Body of pancreas (tissue), 4 donors: ENCODE results near the gene CA9. TPM values are rescaled to one million over a fixed set of nuclear protein-coding genes. Genes with fewer than 3 reads are reported as not detected.

Source experiments
- ATAC-seq: fragments of 150-250 bp; one replicate; pipeline ENCODE4 v1.9.1; 2016
- DNase-seq, 4 donors: peaks; one replicate each; pipeline ENCODE4 v3.0.0-alpha.2; 2019
- H3K27ac ChIP-seq, 4 donors: fragments of 200-600 bp; sonication (generic); 1 replicate in 3 of 4; 2 replicates in 1 of 4; pipeline versions ENCODE4 v1.5.1 to v1.6.1; 2016 to 2019; ENCODE audit warnings: mild to moderate bottlenecking in 1 of 4, mixed read lengths in 1 of 4, moderate library complexity in 1 of 4
- H3K27me3 ChIP-seq, 2 donors: fragments of 200-600 bp; sonication (generic); one replicate each; pipeline ENCODE4 v1.6.0; 2016; ENCODE audit warnings: mild to moderate bottlenecking in 1 of 2
- H3K36me3 ChIP-seq, 2 donors: fragments of 200-600 bp; sonication (generic); replicated peaks in 1 of 2; 2 replicates each; pipeline ENCODE4 v1.5.1; 2016; ENCODE audit warnings: low read depth in 2 of 2; ENCODE audit not compliant: insufficient read depth in 1 of 2
- H3K4me1 ChIP-seq: fragments of 200-600 bp; sonication (generic); one replicate; pipeline ENCODE4 v1.6.0; 2016
- H3K4me3 ChIP-seq, 2 donors: fragments of 200-600 bp; sonication (generic); 1 replicate in 1 of 2; 2 replicates in 1 of 2; pipeline ENCODE4 v1.5.1; 2016 to 2019
- H3K9me3 ChIP-seq, 3 donors: fragments of 200-600 bp; sonication (generic); 1 replicate in 2 of 3; 2 replicates in 1 of 3; pipeline ENCODE4 v1.5.1; 2016
- POLR2A ChIP-seq, 3 donors: fragments of 450-650 bp; IDR thresholded peaks; one replicate each; pipeline ENCODE4 v1.6.1; 2016; ENCODE audit warnings: antibody characterized with exemption in 3 of 3, mild to moderate bottlenecking in 2 of 3
- WGBS, 2 donors: methylation state at CpG; one replicate each; pipeline ENCODE4 v1.1.5; 2017; 5-methylcytosine and 5-hydroxymethylcytosine counted together
- intact Hi-C: fragments of 100-400 bp; cut with DNase I; formaldehyde crosslinking; loops from one replicate; pipeline ENCODE4 v1.15.1; 2023
- total RNA-seq, 2 donors: library from RNA; depleted of rRNA; stranded (reverse); fragments of >200 nt; gene quantifications; one replicate each; pipeline ENCODE4 v1.1.0, GENCODE V29; 2016
- TF ChIP-seq, protein P1 (sequence below), 7 experiments: fragments of 450-650 bp in 4 of 7; fragments of 200-600 bp in 3 of 7; sonication (generic) in 3 of 7; IDR thresholded peaks; one replicate each; pipeline ENCODE4 v1.5.1; 2016 to 2019; ENCODE audit warnings: antibody characterized with exemption in 7 of 7

The CA9 gene
- total RNA-seq, 2 donors from 2014 or later: 2.6 to 21.8 TPM

DNA sequence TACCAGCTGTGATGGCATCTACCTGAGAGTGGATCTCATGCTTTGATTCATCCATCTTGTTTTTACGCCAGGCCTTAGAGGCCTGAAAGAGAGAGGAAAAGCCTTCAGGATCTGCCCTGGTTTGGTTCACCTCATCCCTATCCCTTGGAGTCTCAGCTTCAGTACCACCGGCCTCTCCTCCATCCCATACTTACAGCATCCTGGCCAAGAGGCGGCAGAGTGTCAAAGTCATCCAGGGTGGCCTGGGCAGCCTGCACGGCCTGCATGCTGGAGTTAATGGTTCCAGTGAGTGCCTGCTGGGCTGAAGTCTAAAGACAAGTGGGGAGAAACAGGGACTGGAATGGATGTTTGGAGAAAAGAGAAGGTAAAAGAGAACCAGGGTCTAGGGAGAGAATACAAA, 45.8 kb downstream of the CA9 start:
- ATAC-seq: no peak
- H3K36me3 ChIP-seq: peaks cover 18 to 86% of the 10 kb centered on the region in 2 donors

DNA sequence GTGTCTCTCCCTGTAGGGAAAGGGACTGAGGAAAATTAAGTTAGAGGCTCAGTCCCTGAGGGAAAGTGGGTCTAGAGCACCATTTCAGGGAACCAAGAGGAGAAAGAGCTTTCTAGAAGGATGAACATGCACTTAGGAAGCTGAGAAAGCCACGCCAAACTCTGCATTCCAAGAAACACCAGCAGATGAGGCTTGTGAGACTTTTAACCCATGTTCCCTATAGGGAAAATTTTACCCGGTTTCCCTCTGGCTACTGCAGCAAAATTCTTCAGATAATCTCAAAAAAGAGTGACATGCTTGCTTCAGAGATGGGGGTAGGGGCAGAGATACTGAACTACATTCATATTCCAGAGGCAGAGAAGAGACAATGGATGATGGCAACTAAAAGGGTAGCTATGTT, 49.7 kb downstream of the CA9 start:
- intact Hi-C loops: no loop called here
- WGBS, 2 donors: 87 to 89% methylated on average over 2 of the region's 2 CpGs
- H3K36me3 ChIP-seq: peaks cover 14 to 61% of the 10 kb centered on the region in 2 donors
- H3K27ac ChIP-seq: no peak overlapping the region
- H3K9me3 ChIP-seq: no peaks in the 10 kb centered on the region
- ATAC-seq (no peak), DNase-seq (no peak)
- peaks cover 9% of the 10 kb centered on the region for H3K4me1 ChIP-seq
- H3K4me3 ChIP-seq: no peak overlapping the region
- H3K27me3 ChIP-seq: no peaks in the 10 kb centered on the region
- TF ChIP-seq, protein P1, sequence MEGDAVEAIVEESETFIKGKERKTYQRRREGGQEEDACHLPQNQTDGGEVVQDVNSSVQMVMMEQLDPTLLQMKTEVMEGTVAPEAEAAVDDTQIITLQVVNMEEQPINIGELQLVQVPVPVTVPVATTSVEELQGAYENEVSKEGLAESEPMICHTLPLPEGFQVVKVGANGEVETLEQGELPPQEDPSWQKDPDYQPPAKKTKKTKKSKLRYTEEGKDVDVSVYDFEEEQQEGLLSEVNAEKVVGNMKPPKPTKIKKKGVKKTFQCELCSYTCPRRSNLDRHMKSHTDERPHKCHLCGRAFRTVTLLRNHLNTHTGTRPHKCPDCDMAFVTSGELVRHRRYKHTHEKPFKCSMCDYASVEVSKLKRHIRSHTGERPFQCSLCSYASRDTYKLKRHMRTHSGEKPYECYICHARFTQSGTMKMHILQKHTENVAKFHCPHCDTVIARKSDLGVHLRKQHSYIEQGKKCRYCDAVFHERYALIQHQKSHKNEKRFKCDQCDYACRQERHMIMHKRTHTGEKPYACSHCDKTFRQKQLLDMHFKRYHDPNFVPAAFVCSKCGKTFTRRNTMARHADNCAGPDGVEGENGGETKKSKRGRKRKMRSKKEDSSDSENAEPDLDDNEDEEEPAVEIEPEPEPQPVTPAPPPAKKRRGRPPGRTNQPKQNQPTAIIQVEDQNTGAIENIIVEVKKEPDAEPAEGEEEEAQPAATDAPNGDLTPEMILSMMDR (IDR thresholded peaks at IDR 0.05): no peak
- TF ChIP-seq POLR2A (IDR thresholded peaks at IDR 0.05): no peak

More for the DNA sequence above, 45.8 kb downstream of the CA9 start:
- no peak for TF ChIP-seq POLR2A (IDR thresholded peaks at IDR 0.05)
- TF ChIP-seq, protein P1 (IDR thresholded peaks at IDR 0.05): no peak
- DNase-seq: no peak
- 94 to 95% methylated on average over 4 of the region's 4 CpGs for WGBS, 2 donors
- Histone ChIP-seq H3K9me3 (no peaks in the 10 kb centered on the region), H3K4me3 (no peak overlapping the region), H3K27ac (no peak overlapping the region), H3K27me3 (no peaks in the 10 kb centered on the region), H3K4me1 (no peaks in the 10 kb centered on the region)
- intact Hi-C loops: no loop called here

DNA sequence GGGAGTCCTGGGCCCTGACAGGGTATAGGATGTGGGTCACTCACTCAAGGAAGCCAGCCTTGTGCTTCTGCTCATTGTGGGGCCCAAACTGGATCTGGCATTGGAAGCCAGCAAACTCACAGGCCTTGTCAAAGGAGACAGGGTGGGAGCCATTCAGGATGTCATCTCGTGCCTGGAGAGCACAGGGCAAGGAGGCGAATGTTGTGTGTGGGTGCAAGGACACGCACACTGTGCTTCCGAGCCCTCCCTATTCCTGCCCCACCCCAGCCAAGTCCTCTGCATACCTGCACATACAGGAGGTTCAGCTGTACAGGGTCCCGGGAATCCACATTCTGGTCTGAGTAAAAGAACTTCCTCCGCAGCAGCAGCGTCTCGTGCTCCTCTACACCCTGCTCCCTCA, 50.2 kb downstream of the CA9 start:
- intact Hi-C loops: no loop called here
- Histone ChIP-seq H3K4me3 (no peak overlapping the region), H3K27ac (no peak overlapping the region), H3K27me3 (no peaks in the 10 kb centered on the region), H3K4me1 (peaks cover 14% of the 10 kb centered on the region), H3K36me3 (peaks cover 14 to 56% of the 10 kb centered on the region in 2 donors), H3K9me3 (no peaks in the 10 kb centered on the region)
- no peak for TF ChIP-seq POLR2A (IDR thresholded peaks at IDR 0.05)
- TF ChIP-seq, protein P1 (IDR thresholded peaks at IDR 0.05): no peak
- ATAC-seq (no peak), DNase-seq (no peak)
- WGBS, 2 donors: 91 to 95% methylated on average over 4 to 8 of the region's 8 CpGs

DNA sequence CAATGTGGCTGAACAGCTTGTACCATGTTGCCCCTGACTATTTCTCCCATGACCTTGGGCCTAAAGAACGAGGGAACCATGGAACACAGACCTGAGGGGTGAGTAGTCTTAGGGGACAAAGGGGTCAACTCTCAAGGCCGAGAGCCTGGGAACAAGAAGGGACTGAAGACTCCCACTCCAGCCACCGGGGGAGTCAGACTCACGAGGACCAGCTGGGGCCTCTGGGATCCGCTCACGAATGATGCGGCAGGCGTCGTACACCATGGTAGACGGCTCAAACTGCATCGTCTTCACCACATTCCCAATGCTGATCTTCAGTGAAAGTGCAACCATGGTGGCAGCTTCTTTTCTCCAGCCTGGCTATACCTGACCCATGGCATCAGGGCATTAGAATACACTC, 51.6 kb downstream of the CA9 start:
- WGBS, 2 donors: 84 to 85% methylated on average over 11 of the region's 11 CpGs
- Histone ChIP-seq H3K27me3 (no peaks in the 10 kb centered on the region), H3K9me3 (no peaks in the 10 kb centered on the region), H3K27ac (no peak overlapping the region), H3K4me3 (no peak overlapping the region), H3K4me1 (peaks cover 28% of the 10 kb centered on the region), H3K36me3 (peaks cover 10 to 42% of the 10 kb centered on the region in 2 donors)
- DNase-seq (no peak), ATAC-seq (no peak)
- intact Hi-C loops: no loop called here
- TF ChIP-seq, protein P1 (IDR thresholded peaks at IDR 0.05): no peak
- no peak for TF ChIP-seq POLR2A (IDR thresholded peaks at IDR 0.05)

- TF ChIP-seq POLR2A (IDR thresholded peaks at IDR 0.05): no peak
- TF ChIP-seq, protein P1 (IDR thresholded peaks at IDR 0.05): no peak
- 64 to 87% methylated on average over 3 of the region's 3 CpGs for WGBS, 2 donors
- peaks cover 38% of the 10 kb centered on the region for H3K4me1 ChIP-seq
- no peak for DNase-seq
- no peak overlapping the region for H3K4me3 ChIP-seq
- H3K36me3 ChIP-seq: peaks cover 8 to 29% of the 10 kb centered on the region in 2 donors
- intact Hi-C loops: no loop called here
- H3K27ac ChIP-seq: no peak overlapping the region
- no peaks in the 10 kb centered on the region for H3K27me3 ChIP-seq
- H3K9me3 ChIP-seq: no peaks in the 10 kb centered on the region
- no peak for ATAC-seq
Observed at GRCh38 chr9:35726931-35727330, 53.2 kb downstream of the CA9 start.
